ENCODE data around the gene SHOX.
"Not testable (repeated sequence)": the region's sequence is repeated elsewhere in the genome, so short reads cannot be mapped to it uniquely, and the experiment has no call there.

SHOX gene

DNA sequence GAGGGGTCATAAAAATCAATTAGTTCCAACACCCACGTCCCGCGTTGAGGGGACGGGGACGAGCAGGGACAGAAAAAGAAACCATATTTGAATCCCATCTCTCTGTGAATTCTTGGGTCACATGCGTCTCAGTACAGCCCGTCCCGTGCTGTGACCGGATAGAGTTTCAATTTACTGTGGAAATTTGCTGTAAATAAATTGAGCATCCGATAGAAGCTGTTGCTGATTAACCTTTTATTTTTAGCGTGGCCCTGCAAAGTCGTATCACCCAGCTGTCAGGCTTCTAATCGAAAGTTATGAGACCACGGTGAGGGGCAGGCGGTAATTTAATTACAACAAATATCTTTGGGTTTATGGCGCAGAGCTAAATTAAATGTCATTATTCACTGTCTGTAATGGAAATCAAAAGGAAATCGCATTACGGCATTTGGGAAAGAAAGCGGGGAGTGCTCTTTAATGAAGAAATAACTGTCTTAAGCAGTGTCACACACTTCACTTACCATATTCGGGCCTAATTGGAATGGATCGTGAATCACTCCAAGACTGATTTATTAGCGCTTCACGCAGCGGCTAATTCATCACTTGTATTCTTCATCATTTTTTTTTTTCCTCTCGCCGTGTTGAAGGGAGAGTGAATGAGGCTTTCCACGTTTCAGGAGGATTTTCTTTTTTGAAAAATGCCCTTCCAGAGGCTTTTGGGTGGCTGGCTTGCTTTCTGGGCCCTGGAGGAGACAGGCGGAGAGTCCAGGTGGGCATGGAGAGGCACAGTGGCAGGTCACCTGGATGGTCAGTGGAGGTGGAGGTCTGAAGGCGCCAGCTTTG lies 7.3 kb downstream of the SHOX start:
- no peak for DNase-seq (ENCODE audit: low read depth)

DNA sequence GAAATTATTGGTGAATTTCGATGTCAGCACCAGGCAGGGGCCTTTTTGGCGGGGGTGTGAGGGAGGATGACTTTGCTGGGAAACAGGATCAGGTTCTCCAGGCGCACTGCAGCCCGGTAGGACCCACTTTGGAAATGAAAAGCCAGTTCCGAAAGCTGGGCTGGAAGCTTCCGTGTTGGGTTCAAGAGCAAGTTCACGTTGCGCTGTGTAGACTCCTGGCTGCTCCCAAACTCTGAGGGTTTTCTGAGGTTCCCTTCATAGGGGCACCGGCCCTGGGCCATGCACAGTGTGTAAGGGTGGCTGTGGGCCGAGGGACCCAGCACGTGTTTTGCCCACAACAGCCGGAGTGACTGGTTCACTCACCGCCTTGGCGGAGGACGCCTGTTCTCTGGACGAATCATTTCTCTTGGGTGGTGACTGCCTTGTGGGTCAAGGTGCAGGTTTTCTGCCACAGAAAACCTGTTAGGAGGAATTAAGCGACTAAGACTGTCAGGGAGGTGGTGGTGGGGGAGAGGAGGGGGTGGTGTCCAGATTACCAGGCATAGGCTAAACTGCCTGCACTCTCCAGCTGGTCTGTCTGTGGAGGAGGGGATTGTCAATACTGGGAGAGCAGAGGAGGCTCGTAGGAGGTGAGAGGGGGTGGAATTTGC lies 8.0 kb downstream of the SHOX start:
- DNase-seq (ENCODE audit: low read depth) = no peak

DNA sequence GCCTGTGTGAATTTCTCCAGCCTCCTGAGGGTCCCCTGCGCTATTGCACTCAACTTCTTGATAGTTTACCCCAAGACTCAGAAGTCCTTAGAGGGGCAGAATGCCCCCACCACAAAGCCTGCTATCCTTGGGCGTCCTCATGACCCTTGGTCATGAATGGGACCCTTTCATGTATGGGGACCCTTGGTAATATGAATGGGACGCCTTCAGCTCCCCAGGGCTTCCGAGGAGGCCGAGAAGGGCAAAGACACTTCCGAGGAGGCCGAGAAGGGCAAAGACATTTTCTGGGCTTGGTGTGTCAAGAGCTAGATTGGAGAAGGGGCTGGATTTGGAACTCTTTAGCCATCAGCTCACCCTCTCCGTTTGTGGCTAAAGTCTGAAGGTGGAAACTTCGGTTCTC lies 8.6 kb downstream of the SHOX start:
- no peak for DNase-seq (ENCODE audit: low read depth)

DNA sequence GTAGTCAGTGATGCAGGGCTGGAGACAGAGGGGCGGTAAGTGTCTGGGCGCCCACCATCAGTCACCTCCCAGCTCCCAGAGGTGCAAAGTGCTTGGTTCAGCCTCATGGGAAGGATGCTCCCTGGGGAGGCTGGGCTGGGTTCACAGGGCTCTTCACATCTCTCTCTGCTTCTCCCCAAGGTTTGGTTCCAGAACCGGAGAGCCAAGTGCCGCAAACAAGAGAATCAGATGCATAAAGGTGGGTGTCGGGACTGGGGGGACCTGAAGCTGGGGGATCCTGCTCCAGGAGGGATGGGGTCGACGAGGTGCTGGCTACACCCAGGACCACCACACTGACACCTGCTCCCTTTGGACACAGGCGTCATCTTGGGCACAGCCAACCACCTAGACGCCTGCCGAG lies 10.1 kb downstream of the SHOX start:
- no peak for DNase-seq (ENCODE audit: low read depth)

DNA sequence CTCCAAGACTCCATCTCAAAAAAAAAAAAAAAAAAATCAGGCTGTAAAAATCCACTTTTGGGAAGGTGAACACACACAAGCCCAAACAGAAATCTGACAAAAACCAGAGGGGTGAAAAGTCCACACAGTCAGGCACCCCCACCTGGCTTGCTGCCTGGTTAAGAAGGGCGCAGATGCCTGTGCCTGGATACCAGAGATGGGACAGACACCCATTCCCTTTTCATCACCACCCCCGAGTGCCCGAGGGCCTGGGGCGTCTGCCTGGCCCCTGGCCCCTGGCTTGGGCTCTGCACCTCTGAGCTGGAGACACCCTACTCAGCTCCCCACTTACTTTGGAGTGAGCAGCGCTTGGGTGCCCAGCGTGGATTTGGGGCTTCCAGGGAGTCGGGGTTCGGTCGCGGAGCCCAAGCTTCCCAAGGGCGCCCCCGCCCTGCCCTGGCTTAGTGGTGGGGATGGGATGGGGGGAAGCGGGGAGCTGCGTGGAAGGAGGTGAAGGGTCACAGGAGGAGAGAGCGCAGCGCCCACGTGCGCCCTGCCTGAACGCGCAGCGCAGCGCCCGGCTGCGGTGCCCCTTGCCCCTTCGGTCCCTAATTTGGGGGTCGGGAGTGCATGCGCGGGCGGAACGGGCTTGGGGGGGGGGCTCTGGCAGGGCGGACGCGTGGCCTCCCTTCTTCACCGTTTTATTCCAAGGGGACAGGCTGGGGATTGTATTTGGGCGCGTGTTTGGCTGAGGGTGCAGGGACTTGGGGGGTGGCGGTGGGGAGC lies 11.3 kb downstream of the SHOX start:
- no peak for DNase-seq (ENCODE audit: low read depth)

DNA sequence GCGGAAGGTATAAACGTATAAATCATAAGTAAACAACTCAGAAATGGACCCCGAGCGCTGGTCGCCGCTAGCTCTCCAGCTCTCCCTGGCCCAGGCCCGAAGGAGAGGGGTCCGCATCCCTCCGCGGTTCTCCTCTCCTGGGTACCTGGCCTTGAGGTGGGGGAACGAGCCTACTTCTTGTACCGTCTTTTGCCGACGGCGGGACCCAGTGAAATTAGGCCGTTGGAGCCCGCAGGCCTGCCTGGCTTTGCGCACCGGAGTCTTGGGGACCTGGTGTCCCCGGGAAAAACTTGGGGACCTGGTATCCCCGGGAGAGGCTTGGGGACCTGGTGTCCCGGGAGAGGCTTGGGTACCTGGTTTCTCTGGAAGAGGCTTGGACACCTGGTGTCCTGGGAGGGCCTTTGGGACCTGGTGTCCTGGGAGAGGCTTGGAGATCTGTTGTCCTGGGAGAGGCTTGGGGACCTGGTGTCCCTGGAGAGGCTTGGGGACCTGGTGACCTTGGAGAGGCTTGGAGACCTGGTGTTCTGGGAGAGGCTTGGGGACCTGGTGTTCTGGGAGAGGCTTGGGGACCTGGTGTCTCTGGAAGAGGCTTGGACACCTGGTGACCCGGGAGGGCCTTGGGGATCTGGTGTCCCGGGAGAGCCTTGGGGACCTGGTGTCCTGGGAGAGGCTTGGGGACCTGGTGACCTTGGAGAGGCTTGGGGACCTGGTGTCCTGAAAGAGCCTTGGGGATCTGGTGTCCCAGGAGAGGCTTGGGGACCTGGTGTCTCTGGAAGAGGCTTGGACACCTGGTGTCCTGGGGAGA lies 12.0 kb downstream of the SHOX start:
- DNase-seq (ENCODE audit: low read depth) = no peak

DNA sequence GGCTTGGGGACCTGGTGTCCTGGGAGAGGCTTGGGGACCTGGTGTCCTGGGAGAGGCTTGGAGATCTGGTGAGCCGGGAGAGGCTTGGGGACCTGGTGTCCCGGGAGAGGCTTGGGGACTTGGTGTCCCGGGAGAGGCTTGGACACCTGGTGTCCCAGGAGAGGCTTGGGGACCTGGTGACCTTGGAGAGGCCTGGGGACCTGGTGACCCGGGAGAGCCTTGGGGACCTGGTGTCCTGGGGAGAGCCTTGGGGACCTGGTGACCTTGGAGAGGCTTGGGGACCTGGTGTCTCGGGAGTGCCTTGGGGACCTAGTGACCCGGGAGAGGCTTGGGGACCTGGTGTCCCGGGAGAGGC lies 12.6 kb downstream of the SHOX start:
- no peak for DNase-seq (ENCODE audit: low read depth)

DNA sequence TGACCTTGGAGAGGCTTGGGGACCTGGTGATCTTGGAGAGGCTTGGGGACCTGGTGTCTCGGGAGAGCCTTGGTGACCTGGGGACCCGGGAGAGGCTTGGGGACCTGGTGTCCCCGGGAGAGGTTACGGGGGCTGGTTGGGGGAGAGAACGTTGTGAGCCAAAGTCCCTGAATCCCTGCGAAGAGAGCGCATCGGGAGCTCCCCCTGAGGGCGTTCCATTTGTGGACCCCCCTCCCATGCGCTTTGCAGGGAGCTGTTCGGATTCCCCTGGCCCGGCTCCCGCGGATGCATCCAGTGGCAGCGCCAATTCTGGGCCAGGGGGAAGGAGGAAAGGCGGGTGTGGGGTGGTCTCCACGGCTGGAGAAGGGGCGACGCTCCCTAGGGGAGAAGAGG lies 13.3 kb downstream of the SHOX start:
- no peak for DNase-seq (ENCODE audit: low read depth)

DNA sequence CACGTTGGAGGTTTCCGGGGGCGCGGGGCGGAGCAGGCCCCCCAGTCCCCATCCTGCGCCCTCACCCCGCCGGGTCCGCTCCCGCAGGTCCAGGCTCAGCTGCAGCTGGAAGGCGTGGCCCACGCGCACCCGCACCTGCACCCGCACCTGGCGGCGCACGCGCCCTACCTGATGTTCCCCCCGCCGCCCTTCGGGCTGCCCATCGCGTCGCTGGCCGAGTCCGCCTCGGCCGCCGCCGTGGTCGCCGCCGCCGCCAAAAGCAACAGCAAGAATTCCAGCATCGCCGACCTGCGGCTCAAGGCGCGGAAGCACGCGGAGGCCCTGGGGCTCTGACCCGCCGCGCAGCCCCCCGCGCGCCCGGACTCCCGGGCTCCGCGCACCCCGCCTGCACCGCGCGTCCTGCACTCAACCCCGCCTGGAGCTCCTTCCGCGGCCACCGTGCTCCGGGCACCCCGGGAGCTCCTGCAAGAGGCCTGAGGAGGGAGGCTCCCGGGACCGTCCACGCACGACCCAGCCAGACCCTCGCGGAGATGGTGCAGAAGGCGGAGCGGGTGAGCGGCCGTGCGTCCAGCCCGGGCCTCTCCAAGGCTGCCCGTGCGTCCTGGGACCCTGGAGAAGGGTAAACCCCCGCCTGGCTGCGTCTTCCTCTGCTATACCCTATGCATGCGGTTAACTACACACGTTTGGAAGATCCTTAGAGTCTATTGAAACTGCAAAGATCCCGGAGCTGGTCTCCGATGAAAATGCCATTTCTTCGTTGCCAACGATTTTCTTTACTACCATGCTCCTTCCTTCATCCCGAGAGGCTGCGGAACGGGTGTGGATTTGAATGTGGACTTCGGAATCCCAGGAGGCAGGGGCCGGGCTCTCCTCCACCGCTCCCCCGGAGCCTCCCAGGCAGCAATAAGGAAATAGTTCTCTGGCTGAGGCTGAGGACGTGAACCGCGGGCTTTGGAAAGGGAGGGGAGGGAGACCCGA lies 14.0 kb downstream of the SHOX start:
- no peak for DNase-seq (ENCODE audit: low read depth)

DNA sequence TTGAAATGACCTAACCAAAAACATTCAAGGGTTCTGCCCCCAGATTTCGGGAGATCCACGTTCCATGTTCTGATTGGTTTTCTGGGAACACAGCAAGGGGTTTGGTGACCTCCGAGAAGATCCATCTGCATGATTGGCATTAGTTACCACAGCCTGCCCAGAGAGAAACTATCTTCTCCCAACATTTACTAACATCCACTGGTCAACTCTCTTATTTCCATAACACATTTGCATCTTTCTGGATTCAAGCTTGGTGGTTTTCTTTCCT lies 15.6 kb downstream of the SHOX start:
- DNase-seq (ENCODE audit: low read depth) = no peak

DNA sequence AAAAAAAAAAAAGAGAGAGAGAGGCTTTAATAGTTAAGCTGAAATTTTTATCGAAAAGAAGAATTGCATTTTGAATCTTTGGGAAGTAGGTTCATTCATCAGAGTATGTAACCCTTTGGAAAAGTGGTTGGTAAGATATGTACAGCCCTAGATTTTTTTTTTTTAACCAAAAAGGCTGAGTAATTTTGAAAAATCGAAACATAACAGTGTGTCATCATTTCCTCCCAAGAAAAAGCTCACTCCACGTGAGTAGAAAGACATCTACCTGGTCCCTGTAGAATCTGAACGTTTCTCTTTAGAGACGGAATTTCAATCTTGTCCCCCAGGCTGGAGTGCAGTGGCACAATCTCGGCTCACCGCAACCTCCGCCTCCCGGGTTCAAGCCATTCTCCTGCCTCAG lies 16.2 kb downstream of the SHOX start:
- DNase-seq (ENCODE audit: low read depth) = no peak

DNA sequence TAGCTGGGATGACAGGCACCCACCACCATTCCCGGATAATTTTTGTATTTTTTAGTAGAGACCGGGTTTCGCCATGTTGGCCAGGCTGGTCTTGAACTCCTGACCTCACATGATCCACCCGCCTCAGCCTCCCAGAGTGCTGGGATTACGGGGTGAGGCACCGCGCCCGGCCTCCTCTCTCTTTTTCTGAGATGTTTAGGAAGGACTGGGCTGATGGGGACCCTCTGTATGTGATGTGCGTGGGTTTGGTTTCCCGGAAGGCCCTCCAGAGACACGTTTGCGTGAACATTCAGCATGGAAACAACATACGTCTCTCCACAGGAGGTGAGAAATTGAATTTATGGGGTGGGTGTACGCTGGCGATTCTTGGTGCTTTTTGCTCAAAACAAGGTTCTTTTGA lies 18.6 kb downstream of the SHOX start:
- DNase-seq (ENCODE audit: low read depth) = no peak

DNA sequence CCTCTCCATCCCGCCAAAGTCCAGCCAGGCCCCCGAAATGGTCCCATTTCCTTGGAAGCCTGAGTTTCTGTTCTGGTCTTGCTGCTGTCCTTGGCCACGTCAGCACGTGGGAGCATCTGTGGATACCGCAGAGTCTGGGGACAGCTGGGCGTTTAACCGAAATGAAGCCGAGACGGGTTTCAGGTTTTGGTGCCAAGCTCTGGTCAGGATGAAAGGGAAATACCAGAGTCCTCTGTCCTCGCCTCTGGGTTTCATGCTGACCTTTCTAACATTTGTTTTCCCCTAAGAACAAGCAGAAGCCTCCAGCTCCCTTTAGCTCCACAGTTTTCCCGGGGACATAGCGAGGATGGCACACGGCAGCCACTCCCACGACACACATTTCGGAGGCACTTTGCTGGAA lies 19.7 kb downstream of the SHOX start:
- DNase-seq (ENCODE audit: low read depth) = no peak

DNA sequence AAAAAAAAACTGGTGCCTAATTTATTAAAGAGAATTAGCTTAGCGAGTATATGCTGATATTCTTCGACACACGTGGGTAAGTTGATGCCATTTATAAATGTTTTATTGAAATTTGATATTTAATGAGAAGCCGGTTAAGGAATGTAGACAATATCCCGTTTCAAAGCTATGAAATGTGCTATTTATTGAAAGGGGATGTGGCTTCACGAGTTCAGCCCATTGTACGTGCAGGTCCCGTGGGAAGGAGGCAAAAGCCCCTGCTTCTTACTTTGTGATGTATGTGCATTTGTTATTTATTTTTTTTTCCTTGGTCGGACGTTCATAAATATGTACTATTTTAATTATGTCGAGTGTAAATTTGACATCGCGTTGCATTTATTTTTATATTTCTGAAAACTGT lies 20.2 kb downstream of the SHOX start:
- no peak for DNase-seq (ENCODE audit: low read depth)

DNA sequence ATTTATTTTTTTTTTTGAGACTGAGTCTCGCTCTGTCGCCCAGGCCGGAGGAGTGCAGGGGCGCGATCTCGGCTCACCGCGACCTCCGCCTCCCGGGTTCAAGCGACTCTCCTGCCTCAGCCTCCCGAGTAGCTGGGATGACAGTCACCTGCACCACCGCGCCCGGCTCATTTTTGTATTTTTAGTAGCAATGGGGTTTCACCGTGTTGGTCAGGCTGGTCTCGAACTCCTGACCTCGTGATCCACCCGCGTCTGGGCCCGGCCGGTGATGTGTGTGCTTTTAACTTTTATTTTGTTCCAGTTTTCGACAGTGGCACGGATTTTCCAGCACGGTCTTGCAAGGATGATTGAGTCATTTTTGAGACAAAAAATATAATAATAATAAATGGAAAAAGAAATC lies 21.3 kb downstream of the SHOX start:
- not testable (repeated sequence) for DNase-seq (ENCODE audit: low read depth)

DNA sequence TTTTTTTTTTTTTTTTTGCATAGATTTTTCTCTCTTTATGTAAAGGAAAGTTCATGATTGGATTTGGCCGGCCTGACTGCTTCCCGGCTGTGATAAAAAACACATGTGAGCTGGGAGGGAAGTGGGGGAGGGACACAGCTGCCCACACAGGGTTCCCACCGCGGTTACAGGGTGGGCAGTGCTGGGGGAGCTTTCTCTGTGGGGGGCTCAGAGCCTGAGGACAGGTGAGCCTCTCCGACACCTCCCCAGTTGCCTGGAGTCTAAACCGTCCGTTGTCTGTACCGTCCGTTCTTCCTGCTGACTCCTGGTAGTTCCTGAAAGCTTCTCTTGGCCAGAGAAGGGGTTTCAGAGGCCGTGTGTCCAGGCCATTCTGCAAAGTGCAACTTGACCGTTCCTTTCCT lies 21.8 kb downstream of the SHOX start:
- no peak for DNase-seq (ENCODE audit: low read depth)

DNA sequence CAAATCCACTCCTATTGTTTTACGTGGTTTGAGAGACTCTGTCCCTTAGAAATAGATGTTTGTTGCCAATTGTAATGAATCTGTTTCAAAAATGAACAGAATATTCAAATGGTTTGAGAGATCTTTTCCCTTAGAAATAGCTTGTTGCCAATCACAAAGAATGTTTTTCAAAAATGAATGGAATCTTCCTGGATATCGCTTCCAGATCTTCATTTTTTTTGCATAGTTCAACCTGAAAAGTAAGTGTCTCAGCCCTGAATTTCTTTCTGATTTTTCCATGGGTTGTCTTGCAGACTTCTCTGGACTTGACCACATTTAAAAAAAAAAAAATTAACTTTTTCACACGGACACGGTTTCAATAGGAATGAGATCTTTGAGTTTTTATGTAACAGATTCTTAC lies 22.7 kb downstream of the SHOX start:
- DNase-seq (ENCODE audit: low read depth) = no peak

DNA sequence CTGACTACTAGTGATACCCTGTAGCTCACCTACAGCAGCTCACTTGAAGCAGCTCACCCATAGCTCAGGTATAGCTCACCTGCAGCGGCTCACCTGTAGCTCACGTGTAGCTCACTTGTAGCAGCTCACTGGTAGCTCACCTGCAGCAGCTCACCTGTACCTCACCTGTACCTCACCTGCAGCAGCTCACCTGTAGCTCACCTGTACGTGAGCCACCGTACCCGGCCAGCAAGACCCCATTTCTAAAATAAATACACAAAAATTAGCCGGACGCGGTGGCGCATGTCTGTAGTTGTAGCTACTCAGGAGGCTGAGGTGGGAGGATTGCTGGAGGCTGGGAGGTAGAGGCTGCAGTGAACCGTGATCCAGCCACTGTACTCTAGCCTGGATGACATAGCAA lies 30.6 kb downstream of the SHOX start:
- DNase-seq (ENCODE audit: low read depth) = no peak

DNA sequence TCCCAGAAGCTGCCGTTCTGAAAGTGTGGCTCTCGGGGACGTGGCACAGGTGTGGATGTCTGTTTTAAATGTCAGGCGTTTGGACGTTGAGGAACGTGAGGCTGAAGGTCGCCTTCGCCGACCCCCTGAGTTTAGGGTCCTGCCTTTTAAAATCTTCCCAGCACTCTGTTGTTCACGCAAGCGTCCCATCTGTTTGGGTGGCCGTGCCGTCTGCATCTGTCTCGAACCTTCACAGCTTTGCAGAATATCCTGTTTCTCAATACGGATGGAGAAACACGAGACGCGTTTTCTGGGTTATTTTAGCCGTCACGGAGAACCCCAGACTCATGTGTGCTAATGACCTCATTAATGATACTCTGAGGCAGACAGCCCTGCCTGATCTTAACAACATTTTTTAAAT lies 31.5 kb downstream of the SHOX start:
- DNase-seq (ENCODE audit: low read depth) = no peak

DNA sequence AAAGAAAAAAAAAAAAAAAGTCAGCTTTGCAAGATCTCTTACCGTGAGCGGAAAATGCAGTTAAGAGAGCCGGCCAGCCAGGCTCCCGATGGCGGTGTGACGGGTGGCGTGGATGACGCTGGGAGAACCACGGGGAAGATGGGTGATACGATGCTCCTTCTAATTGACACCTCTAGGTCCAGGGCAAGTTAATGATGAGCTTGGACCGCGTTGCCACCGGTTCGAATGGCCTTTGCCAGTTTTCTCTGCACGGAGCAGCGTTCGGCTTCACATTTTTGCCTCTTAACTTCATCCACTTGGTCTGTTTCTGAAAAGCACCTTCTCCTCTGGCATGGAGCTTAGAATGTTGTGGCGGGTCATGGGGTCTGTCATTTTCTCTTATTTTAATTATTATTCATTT lies 33.2 kb downstream of the SHOX start:
- DNase-seq (ENCODE audit: low read depth) = no peak

Data from fibroblast of the conjunctiva (primary cell).